Urothelium cell line (cell line): Measurements from ENCODE around the gene TMEM98.
A peak's percentile ranks its signal among the peaks of the same experiment; 100 is the strongest.
"Not testable (repeated sequence)": the region's sequence is repeated elsewhere in the genome, so short reads cannot be mapped to it uniquely, and the experiment has no call there.

Source experiments
- DNase-seq: peaks from one replicate; pipeline ENCODE4 v3.0.0; 2011; ENCODE audit warnings: low spot score, mixed read lengths
- FAIRE-seq: peaks from 2 replicates; lab custom pipeline; 2011; peaks lifted over from hg19 to GRCh38; lab: Jason Lieb, UNC

TMEM98 gene, protein sequence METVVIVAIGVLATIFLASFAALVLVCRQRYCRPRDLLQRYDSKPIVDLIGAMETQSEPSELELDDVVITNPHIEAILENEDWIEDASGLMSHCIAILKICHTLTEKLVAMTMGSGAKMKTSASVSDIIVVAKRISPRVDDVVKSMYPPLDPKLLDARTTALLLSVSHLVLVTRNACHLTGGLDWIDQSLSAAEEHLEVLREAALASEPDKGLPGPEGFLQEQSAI

DNA sequence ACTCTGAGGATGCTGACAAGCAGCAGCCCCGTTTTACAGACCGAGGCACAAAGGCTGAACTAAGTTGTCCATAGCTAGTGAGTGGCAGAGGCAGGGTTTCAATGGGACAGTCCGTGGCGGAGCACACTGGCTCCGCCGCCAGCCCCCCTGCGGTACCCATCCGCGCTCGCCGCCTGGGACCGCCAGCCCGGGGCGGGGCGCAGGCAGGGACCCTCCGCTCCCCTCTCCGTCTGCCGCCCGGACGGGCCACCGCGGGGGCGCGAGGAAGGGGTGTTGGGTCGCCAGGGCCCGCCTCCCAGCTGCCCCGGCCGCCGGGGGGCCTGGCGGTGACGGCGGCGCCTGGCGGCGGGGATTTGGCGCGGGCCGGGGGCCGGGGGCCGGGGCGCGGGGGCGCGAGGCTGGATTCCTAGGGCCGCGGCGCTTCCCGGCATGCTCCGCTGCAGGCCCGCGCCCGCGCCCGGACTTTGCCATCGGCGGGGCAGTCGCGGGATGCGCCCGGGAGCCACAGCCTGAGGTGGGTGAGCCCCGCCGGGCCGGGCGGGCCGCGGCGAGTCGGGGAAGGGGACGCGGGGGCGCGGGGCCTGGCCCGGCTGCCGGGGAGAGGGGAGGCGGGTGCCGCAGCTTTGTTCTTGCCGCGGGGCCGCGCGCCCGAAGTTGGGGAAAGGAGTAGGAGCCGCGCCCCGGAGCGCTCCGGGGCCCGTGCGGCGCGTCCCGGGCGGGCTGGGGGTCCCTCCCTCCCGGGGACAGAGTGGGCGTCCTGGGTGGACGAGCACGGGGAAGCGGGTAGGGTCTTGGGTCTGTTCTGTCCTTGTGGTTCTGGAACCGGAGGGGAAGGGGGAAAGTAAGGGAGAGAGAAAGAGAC, at the start of gene TMEM98:
Gene TMEM98, plus strand, starts transcription at position 430 of the 862 bp plus-strand sequence. CDS start 3,376 bp downstream, outside the sequence.
- DNase-seq: peak; percentile 60
- no peak for FAIRE-seq

DNA sequence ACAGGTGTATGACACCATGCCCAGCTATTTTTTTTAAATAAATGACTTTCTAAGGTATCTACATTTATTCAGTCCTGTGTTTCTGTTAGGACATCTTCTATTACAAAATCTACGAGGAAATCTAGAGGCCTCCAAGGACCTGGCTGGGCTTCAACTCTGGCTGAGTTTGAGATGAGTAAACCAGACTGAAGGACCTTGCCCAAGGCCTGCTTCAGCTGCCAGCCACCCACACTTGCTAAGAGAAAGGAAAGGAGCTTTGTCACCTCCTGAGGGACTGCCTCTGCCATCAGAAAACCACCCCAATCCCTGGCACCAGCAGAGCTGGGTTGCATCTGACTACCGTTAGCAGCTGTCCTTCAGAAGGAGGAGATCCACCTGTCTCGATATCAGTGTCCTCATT, 49.7 kb upstream of the TMEM98 start:
- DNase-seq: no peak
- no peak for FAIRE-seq

DNA sequence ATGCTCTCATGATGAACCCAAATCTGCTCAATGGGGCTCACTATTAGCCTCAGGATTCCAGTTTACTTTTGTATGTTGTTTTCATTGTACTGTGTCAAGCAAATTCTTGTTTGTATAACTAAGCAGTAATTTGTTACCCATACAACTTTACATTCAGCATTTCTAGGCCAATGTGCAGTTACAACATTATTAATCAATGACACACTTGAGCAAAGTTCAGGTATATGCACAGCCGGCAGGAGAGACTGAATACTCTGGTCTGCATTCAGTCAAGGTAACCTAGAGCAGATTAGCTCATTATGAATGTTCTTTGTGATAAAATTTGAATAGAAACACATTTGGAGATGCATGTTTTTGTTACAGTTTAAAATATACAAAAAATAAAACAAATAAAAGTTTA, 48.8 kb upstream of the TMEM98 start:
- FAIRE-seq: no peak
- no peak for DNase-seq

DNA sequence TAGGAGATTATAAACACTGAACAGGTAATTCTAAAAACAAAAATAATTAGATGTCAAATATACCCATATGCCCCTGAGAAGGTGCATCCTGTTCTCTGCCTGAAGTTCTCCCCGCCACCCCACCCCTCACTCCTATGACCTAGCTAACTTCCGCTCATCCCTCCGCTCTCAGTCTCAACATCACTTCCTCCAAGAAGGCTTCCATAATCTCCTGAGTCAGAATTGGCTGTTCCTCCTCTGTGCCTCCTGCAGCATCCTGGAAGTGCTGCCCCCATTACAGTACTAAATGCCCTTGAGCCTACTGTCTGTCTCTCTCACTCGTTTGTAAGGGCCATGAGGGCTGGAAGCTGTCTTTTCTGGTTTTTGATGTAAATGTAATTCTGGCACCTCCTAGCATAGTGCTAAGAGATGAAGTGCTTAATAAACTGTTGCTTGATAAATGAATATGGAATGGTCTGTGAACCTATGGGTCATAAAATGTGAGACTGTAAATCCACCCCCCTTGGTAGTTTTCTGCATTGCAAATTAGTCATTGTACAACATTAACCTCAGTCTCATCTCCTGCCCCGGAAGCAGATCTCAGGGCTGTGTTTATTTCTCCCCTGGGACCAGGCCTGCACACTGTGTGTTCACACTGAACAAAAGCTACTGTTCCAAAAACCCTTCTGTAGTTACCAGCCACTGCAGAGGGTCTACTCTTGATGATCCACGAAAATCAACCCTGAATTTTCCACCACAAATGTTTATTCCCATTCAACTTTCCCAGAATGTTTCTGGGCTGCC, 47.1 kb upstream of the TMEM98 start:
- DNase-seq (no peak), FAIRE-seq (no peak)

DNA sequence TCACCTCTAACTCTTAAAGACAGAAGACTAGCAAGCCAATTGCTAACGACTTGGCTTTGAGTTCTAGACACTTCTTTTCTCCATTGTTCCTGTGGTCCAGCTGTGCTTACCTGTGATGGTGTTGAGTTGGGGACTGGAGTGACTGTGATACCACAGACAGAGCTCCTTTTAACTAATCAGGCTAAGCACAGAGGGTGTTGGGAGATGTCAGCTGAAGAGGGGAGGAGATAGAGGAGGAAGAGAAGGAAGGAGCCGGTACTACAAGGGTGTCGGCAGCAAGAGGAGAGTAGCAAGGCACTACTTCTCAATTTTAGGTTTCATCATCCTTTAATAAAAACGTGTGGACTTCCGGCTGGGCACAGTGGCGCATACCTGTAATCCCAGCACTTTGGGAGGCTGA, 45.9 kb upstream of the TMEM98 start:
- DNase-seq (no peak), FAIRE-seq (no peak)

DNA sequence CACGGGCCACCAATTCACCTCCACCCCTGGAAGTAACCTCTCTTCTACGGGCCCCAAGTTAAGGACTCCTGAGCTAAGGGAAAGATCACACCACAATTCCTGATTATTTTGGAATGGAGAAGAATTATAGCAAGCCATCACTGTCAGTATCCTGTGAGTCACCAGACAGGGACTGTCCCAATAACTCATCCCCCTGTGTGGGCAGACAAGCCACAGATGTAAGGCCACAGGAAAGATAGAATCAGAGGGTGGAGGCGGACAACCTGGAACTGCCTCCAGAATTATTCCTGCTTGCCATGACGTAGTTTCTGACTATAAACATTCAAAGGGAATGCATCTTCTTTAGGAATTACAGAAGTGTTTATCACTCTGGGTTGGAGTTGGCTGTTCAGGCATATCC, 45.2 kb upstream of the TMEM98 start:
- peak; percentile 26 for DNase-seq
- no peak for FAIRE-seq

DNA sequence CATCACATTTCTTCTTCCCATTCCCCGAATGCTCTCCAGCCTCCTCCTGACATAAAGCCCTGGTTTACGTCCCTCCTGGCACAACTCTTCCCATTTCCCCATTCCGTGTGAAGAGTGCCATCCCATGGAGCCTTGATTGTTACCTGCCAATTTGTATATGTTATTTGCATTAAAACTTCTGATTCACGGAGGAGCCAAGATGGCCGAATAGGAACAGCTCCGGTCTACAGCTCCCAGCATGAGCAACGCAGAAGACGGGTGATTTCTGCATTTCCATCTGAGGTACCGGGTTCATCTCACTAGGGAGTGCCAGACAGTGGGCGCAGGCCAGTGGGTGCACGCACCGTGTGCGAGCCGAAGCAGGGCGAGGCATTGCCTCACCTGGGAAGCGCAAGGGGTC, 41.0 kb upstream of the TMEM98 start:
- FAIRE-seq, DNase-seq: not testable (repeated sequence)

DNA sequence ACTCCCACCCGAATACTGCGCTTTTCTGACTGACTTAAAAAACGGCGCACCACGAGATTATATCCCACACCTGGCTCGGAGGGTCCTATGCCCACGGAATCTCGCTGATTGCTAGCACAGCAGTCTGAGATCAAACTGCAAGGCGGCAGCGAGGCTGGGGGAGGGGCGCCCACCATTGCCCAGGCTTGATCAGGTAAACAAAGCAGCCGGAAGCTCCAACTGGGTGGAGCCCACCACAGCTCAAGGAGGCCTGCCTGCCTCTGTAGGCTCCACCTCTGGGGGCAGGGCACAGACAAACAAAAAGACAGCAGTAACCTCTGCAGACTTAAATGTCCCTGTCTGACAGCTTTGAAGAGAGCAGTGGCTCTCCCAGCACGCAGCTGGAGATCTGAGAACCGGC, 40.5 kb upstream of the TMEM98 start:
- not testable (repeated sequence) for FAIRE-seq, DNase-seq

DNA sequence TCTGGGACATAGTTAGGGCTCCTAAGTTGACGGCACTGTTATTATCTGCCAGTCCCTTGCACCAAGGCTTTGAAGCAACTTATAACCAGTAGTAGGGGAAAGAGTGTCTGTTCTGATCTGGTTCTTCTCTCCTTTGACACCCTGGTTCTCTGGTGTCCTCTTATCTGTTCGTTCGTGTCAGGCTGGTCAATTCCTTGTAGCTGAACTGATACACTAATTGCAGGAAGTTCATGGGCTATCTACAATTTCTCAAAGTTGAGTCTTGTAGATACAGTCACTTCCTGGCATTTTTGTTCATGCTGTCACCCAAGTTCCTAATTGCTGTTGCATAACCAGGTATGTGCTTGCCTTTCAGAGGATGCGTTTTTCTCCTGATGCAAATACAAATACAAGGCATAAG, 33.7 kb upstream of the TMEM98 start:
- FAIRE-seq (no peak), DNase-seq (no peak)

DNA sequence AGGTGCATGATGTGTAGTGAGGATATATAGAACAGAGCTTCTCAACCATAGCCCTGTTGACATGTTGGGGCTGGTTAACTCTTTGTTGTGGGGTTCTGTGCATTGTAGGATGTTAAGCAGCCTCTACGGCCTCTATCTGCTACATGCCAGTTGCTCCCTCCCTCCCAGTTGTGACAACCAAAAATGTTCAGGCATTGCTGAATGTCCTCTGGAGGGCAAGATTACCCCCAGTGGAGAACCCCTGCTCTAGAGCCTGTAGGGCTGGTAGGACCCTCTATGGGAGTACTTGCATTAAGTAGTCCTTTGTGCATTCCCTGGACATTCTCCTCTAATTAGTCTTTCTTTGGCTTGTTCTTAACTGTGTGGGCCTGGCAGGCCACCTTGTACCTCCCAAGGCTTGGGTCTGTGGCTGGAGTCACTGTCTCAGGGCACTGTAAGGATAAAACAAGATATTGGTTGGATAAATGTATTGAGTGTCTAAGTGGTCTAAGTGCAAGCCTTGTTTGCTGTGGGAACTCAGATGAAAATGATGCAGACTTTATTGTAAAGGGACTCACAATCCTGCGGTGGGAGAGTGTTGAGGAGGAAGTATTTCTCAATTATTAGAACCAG, 31.2 kb upstream of the TMEM98 start:
- FAIRE-seq (no peak), DNase-seq (no peak)

DNA sequence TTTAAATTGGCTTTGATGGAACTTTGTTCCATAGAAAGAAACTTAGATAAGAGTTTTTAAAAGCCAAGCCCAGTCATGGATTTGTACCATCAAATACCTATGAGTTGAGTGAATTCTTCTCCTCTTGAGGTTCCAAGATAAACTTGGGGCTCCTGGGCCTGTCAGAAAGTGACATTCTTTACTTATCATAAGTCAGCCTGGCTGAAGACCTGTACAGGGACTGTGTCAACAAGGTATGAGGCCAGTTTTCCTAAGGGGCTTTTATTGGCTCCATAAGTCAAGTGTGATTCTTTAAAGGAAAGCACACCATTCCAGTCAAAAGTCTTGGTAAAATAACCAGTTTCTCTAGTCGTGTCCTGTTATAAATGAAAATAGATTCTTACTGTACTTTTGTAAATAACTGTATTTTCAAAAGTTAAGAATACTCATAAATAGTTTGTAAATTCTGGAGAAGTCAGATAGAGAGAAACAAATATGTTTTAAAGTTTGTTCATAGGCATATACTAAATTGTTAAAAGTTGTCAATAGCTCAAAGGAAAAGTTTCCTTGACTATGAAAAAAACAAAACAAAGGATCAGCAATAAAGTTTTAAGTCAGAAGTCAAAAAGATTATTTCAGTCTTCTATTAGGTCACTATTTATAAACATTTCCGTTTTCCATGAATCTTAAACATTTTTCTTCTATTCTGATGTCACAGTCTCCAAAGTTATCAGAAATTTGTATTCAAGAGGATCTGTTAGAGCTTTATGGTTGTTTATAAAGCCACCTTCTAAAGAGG, 28.5 kb upstream of the TMEM98 start:
- DNase-seq (no peak), FAIRE-seq (no peak)

DNA sequence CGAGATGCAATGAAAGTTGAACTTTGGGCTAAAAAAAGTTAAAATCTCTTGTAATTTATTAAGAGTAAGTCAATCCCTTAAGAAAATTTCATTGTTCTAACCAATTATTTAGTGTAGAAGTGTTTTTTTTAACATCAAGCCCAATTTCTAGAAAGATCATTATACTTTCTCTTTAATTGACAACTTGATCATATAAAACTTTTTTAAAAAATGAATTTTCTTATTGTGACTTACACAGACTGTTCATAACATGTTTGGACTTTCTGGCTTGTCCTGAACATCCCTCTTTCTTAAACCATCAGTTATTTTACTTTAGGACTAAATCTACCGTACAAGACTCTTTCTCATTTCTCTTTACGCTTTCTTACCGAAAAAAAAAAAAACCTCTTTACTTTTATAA, 26.2 kb upstream of the TMEM98 start:
- no peak for FAIRE-seq
- DNase-seq: no peak

DNA sequence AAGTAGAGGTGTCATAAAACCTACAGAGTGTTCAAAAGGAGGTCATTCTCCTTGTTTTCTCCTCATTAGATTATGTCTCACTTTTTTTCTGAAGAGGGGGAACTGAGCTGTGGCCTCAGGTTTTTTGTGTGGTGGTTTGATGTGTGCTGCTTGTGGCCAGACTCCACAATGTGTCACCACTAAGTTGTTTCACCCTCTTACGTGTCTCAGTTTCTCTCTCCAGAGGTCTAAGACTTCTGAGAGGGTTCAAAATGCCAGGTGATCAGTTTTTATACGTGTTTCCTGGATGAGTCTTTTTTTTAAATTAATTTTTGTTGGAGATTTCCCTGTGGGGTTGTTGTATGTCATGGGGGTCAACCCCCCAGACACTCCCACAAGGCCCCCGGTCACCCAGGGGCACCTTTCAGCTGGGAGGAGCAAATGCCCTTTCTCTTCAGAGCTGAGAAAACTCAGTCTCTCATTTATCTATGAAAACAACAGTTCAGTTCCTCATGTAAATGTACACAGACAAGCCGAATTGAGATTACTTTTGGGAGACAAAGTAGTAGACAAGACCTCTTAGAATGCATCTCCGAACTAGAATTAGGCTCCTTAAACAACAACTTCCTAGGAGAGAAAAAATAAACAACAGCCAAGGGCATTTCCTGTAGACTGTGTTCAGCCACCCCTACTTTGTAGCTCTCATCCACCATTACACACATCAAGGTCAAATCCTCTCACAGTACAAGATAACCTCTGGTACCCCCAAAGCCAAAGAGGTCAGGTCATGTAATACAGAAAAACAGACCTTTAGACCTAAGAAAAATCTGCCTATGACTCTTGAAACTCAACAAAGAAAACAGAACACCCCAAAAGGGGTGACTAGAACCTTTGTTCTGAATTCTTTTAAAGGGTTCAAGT, 23.9 kb upstream of the TMEM98 start:
- DNase-seq (no peak), FAIRE-seq (no peak)

DNA sequence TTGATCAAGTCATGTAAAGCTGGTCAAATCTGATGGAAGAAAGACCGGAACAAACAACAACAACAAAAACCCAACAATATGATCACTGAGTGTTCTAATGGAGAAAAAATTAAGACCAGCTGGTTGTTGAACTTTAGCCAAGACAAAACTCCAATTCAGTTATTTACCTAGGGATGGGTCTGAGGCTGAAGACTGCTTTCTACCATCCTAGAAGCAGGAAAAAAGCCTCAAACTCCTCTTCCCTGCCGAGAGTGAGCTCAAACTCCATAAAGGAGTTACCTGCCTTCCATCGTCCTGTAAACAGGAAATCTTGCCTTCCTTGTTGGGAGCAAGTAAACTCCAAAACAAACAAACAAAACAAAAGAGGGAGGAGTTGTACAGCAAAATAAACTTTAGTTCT, 23.1 kb upstream of the TMEM98 start:
- no peak for FAIRE-seq
- no peak for DNase-seq

DNA sequence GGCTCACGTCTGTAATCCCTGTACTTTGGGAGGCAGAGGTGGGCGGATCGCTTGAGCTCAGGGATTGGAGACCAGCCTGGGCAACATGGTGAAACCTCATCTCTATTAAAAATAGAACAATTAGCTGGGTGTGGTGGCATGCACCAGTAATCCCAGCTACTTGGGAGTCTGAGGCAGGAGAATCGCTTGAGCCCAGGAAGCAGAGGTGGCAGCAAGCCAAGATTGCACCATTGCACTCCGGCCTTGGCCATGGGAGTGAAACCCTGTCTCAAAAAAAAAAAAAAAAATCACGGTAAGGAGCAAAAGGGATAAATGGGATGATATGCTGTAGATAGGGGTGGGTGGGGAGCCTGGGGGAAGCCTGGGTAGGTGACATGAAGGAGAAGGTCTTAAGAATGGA, 20.4 kb upstream of the TMEM98 start:
- no peak for DNase-seq
- FAIRE-seq: no peak

DNA sequence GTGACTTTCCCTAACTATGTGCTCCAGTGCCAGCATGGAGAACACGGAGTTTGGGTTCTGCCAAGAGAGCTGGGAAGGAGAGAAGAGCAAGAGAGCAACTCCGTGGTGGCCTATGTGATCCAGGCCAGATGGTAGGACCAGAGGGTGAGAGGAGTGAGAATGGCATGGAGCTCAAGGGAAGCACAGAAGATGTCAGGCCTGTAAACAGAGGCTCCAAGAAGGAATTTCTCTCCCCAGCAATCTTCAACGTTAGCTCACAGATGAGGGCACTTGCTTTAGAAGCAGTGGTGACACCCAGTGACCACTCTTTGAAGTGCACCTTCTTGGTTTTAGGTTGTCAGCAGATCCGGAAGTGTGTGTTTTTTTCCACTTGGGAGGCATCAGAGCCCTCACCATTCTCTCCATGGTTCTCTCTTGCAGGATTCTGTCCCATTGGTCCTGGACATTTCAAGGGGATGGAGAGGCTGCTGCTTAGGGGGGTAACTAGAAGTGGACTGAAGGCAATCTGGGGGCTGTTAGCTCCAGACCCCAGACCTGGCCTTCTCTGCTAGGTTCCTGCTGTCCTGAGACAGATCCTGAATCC, 18.1 kb upstream of the TMEM98 start:
- peak; percentile 81 for DNase-seq
- FAIRE-seq: no peak

DNA sequence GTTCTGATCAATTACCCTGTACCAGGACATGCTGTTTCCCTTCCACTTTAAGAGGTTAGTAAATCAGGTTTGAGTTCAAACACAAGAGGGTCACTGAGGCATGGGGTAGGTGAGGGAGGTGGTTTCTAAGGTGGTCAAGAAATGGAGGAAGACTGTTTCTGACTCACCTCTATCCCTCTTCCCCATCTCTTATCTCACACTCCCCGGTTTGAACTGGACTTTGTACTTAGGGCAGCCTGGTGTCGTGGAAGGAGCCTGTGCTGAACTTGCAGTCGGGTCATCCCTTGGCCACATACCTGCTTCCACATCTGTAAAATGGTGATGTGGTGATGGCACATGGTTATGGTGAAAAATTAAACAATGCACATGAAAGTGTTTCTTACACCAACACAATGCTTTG, 17.2 kb upstream of the TMEM98 start:
- DNase-seq: no peak
- FAIRE-seq: no peak

DNA sequence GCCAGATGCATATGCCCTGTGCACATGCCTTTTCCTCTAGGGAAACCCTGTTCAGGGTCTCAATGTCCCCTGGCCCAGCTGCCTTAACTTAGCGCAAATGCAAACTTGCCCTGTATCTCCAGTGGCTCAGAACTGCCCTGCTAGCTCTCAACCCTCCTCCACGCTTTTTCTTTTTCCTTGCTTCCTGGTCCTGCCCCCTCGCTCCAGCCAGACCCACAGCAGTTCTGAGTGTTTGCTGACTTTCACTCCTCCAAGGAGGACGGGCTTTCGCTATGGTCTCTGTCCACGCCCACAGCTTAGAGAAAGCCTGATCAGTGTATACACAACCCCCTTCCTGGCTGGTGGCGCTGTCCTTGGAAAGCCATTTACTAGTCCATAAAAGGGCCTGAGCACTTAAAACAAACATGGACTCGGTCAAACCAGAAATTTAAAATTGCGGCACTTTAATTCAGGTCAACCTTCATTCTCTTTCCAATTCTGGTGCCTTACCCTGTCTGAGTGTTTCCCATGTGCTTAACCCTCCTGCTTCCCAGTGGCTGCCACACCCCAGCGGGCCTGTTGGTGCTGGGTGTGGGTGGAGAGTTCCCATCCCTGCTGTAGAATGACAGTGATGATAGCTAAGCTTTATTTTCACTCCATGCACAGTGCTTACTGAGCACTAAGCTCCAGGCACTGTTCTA, 15.6 kb upstream of the TMEM98 start:
- FAIRE-seq (no peak), DNase-seq (no peak)
